NCI-H2081 (cell line): ENCODE data around the gene ZNF277.

Source experiments
- DNase-seq, 2 experiments: peaks; one replicate each; lab custom pipeline; 2025; lab: John Stamatoyannopoulos, UW

ZNF277 gene

GRCh38 chr7:112184455-112184854 is 22.0 kb upstream of the ZNF277 start:
- DNase-seq = no peak

GRCh38 chr7:112185005-112185834 is 21.3 kb upstream of the ZNF277 start:
- DNase-seq = no peak

- DNase-seq = no peak
Measured at GRCh38 chr7:112186300-112186699, 20.2 kb upstream of the ZNF277 start.

GRCh38 chr7:112188257-112188656 is 18.2 kb upstream of the ZNF277 start:
- DNase-seq = no peak

- DNase-seq = no peak
Measured at GRCh38 chr7:112189691-112190090, 16.8 kb upstream of the ZNF277 start.

GRCh38 chr7:112190120-112190519 is 16.4 kb upstream of the ZNF277 start:
- no peak for DNase-seq

- DNase-seq = no peak
Measured at GRCh38 chr7:112192236-112193154, 14.0 kb upstream of the ZNF277 start.

- peak; percentile 58 to 90 for DNase-seq
Measured at GRCh38 chr7:112193915-112194502, 12.5 kb upstream of the ZNF277 start.

- no peak for DNase-seq
Measured at GRCh38 chr7:112195717-112196116, 10.8 kb upstream of the ZNF277 start.

GRCh38 chr7:112197322-112197721 is 9.2 kb upstream of the ZNF277 start:
- no peak for DNase-seq

GRCh38 chr7:112199035-112199655 is 7.3 kb upstream of the ZNF277 start:
- DNase-seq = no peak

- DNase-seq = no peak
Measured at GRCh38 chr7:112199672-112200071, 6.8 kb upstream of the ZNF277 start.

- DNase-seq = no peak
Measured at GRCh38 chr7:112201411-112201810, 5.1 kb upstream of the ZNF277 start.

- DNase-seq = no peak
Measured at GRCh38 chr7:112201839-112202238, 4.7 kb upstream of the ZNF277 start.

- peak; percentile 32 to 75 for DNase-seq
Measured at GRCh38 chr7:112202816-112203215, 3.7 kb upstream of the ZNF277 start.

- DNase-seq = no peak
Measured at GRCh38 chr7:112203365-112203739, 3.1 kb upstream of the ZNF277 start.

- DNase-seq = peak; percentile 11 to 49
Measured at GRCh38 chr7:112204499-112205342, 1.8 kb upstream of the ZNF277 start.

- peak; percentile 63 to 73 for DNase-seq
Measured at GRCh38 chr7:112205343-112206237, 905 bp upstream of the ZNF277 start.

GRCh38 chr7:112206991-112207592 is 597 bp downstream of the ZNF277 start:
- peak in 1 of 2 experiments; percentile 51 for DNase-seq

- no peak for DNase-seq
Measured at GRCh38 chr7:112207765-112208164, 1.3 kb downstream of the ZNF277 start.
